Fibroblast of lung (primary cell): Measurements from ENCODE around the gene C2orf42.
"Not testable (repeated sequence)": the region's sequence is repeated elsewhere in the genome, so short reads cannot be mapped to it uniquely, and the experiment has no call there.

ENCODE experiments used
- EZH2 ChIP-seq: IDR thresholded peaks from 2 replicates; pipeline ENCODE4 v1.5.1; 2012; ENCODE audit warnings: low read length, control low read depth, mild to moderate bottlenecking; ENCODE audit errors: missing control alignments
- TF ChIP-seq, protein P1 (sequence below), 2 donors: IDR thresholded peaks in 1 of 2; conservative IDR thresholded peaks in 1 of 2; 1 replicate in 1 of 2; 2 replicates in 1 of 2; pipeline ENCODE4 v1.5.1; 2011 to 2012; ENCODE audit warnings: low read length in 2 of 2, control low read depth in 1 of 2, inconsistent platforms in 1 of 2, low read depth in 1 of 2, mild to moderate bottlenecking in 1 of 2

DNA sequence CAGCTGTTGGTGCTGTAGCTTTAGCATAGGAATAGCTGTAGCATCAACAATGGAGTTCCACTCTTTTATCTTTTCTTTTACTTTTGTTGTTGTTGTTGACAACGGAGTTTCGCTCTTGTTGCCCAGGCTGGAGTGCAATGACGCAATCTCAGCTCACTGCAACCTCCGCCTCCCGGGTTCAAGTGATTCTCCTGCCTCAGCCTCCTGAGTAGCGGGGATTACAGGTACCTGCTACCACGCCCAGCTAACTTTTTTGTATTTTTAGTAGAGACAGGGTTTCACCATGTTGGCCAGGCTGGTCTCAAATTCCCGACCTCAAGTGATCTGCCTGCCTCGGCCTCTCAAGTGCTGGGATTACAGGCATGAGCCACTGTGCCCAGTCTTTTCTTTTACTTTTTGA lies 3.6 kb downstream of the C2orf42 start:
- TF ChIP-seq, protein P1, sequence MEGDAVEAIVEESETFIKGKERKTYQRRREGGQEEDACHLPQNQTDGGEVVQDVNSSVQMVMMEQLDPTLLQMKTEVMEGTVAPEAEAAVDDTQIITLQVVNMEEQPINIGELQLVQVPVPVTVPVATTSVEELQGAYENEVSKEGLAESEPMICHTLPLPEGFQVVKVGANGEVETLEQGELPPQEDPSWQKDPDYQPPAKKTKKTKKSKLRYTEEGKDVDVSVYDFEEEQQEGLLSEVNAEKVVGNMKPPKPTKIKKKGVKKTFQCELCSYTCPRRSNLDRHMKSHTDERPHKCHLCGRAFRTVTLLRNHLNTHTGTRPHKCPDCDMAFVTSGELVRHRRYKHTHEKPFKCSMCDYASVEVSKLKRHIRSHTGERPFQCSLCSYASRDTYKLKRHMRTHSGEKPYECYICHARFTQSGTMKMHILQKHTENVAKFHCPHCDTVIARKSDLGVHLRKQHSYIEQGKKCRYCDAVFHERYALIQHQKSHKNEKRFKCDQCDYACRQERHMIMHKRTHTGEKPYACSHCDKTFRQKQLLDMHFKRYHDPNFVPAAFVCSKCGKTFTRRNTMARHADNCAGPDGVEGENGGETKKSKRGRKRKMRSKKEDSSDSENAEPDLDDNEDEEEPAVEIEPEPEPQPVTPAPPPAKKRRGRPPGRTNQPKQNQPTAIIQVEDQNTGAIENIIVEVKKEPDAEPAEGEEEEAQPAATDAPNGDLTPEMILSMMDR (conservative IDR thresholded peaks at IDR 0.05 in 1 of 2, IDR thresholded peaks at IDR 0.05 in 1 of 2; ENCODE audit: low read depth in 1 of 2, low read length in 2 of 2): not testable (repeated sequence)
- TF ChIP-seq EZH2: not testable (repeated sequence)
